Stimulated activated CD4-positive, alpha-beta T cell treated with anti-CD3 and anti-CD28 coated beads, Interleukin-2, amount 100 ng/mL, for 4 hours (primary cell): ENCODE measurements around the gene HTRA3.

ENCODE experiments used
- DNase-seq: peaks from one replicate; pipeline ENCODE4 v3.0.0-alpha.2; 2020; ENCODE audit warnings: low read depth

Gene HTRA3

GRCh38 chr4:8266508-8266907 lies 3.0 kb upstream of the HTRA3 start:
- DNase-seq = no peak

- no peak for DNase-seq
Measured at GRCh38 chr4:8267077-8267476, 2.5 kb upstream of the HTRA3 start.

- DNase-seq = no peak
Measured at GRCh38 chr4:8268211-8268610, 1.3 kb upstream of the HTRA3 start.

- DNase-seq = no peak
Measured at GRCh38 chr4:8268901-8269534, 536 bp upstream of the HTRA3 start.

- DNase-seq = no peak
Measured at GRCh38 chr4:8270418-8270771, 841 bp downstream of the HTRA3 start.

- DNase-seq = no peak
Measured at GRCh38 chr4:8270912-8271815, 1.6 kb downstream of the HTRA3 start.

GRCh38 chr4:8271821-8272220 lies 2.3 kb downstream of the HTRA3 start:
- DNase-seq = no peak

GRCh38 chr4:8272472-8273428 lies 3.2 kb downstream of the HTRA3 start:
- DNase-seq = no peak

- no peak for DNase-seq
Measured at GRCh38 chr4:8273450-8273849, 3.9 kb downstream of the HTRA3 start.

- DNase-seq = no peak
Measured at GRCh38 chr4:8274066-8274652, 4.6 kb downstream of the HTRA3 start.

- DNase-seq = no peak
Measured at GRCh38 chr4:8274765-8275547, 5.4 kb downstream of the HTRA3 start.

- DNase-seq = no peak
Measured at GRCh38 chr4:8275548-8275910, 6.0 kb downstream of the HTRA3 start.

GRCh38 chr4:8276358-8277240 lies 7.0 kb downstream of the HTRA3 start:
- no peak for DNase-seq

GRCh38 chr4:8277356-8278008 lies 7.9 kb downstream of the HTRA3 start:
- DNase-seq = no peak

- no peak for DNase-seq
Measured at GRCh38 chr4:8278009-8278395, 8.4 kb downstream of the HTRA3 start.

- DNase-seq = no peak
Measured at GRCh38 chr4:8278421-8279287, 9.1 kb downstream of the HTRA3 start.

- DNase-seq = no peak
Measured at GRCh38 chr4:8279321-8280157, 10.0 kb downstream of the HTRA3 start.
